Liver (tissue), 9 donors: Measurements from ENCODE around the gene JAGN1. TPM values are rescaled to one million over a fixed set of nuclear protein-coding genes. Genes with fewer than 3 reads are reported as not detected.

Source experiments
- DNase-seq: peaks from one replicate; pipeline ENCODE4 v3.0.0-alpha.2; 2017; ENCODE audit warnings: low spot score
- H3K27ac ChIP-seq, 2 donors: one replicate each; pipeline ENCODE4 v1.7.0; 2013; ENCODE audit warnings: inconsistent platforms in 2 of 2, low read length in 2 of 2, control low read depth in 1 of 2, low read depth in 1 of 2, mild to moderate bottlenecking in 1 of 2
- H3K27me3 ChIP-seq, 4 donors: one replicate each; pipeline versions ENCODE4 v1.6.1 to v1.7.0; 2013; ENCODE audit warnings: low read length in 3 of 4, inconsistent platforms in 1 of 4, mild to moderate bottlenecking in 1 of 4, moderate library complexity in 1 of 4; ENCODE audit not compliant: control insufficient read depth in 4 of 4, insufficient read depth in 4 of 4
- H3K36me3 ChIP-seq, 4 donors: one replicate each; pipeline versions ENCODE4 v1.6.1 to v1.7.0; 2013; ENCODE audit warnings: low read length in 3 of 4, mild to moderate bottlenecking in 3 of 4, low read depth in 1 of 4, moderate library complexity in 1 of 4; ENCODE audit not compliant: control insufficient read depth in 4 of 4, insufficient read depth in 3 of 4
- H3K4me1 ChIP-seq, 4 donors: one replicate each; pipeline versions ENCODE4 v1.6.1 to v1.7.0; 2013; ENCODE audit warnings: low read length in 3 of 4, mild to moderate bottlenecking in 3 of 4, moderate library complexity in 1 of 4; ENCODE audit not compliant: control insufficient read depth in 4 of 4, insufficient read depth in 4 of 4
- H3K4me3 ChIP-seq, 3 donors: one replicate each; pipeline versions ENCODE4 v1.6.1 to v1.7.0; 2013; ENCODE audit warnings: low read length in 3 of 3, control low read depth in 1 of 3, low read depth in 1 of 3, mild to moderate bottlenecking in 1 of 3
- H3K9ac ChIP-seq, 2 donors: one replicate each; pipeline ENCODE4 v1.7.0; 2013; ENCODE audit warnings: low read length in 2 of 2, mild to moderate bottlenecking in 2 of 2, moderate library complexity in 2 of 2, control low read depth in 1 of 2, low read depth in 1 of 2
- H3K9me3 ChIP-seq, 4 donors: one replicate each; pipeline versions ENCODE4 v1.6.1 to v1.7.0; 2013; ENCODE audit warnings: low read length in 3 of 4; ENCODE audit not compliant: control insufficient read depth in 4 of 4
- EGR1 ChIP-seq, 2 donors: IDR thresholded peaks; 2 replicates each; pipeline ENCODE4 v1.6.1; 2016 to 2018; ENCODE audit warnings: antibody characterized with exemption in 2 of 2, low read depth in 2 of 2
- FOXA1 ChIP-seq: IDR thresholded peaks from 2 replicates; pipeline ENCODE4 v1.6.1; 2016; ENCODE audit warnings: antibody characterized with exemption
- FOXA2 ChIP-seq: IDR thresholded peaks from 2 replicates; pipeline ENCODE4 v1.6.1; 2016; ENCODE audit warnings: antibody characterized with exemption
- GABPA ChIP-seq, 2 donors: IDR thresholded peaks in 1 of 2; conservative IDR thresholded peaks in 1 of 2; 2 replicates each; pipeline ENCODE4 v1.6.1; 2016; ENCODE audit warnings: antibody characterized with exemption in 2 of 2, mild to moderate bottlenecking in 1 of 2, moderate library complexity in 1 of 2
- HNF4A ChIP-seq, 2 donors: conservative IDR thresholded peaks; 2 replicates each; pipeline ENCODE4 v1.6.1; 2016; ENCODE audit warnings: antibody characterized with exemption in 2 of 2, mild to moderate bottlenecking in 2 of 2
- HNF4G ChIP-seq: IDR thresholded peaks from 2 replicates; pipeline ENCODE4 v1.6.1; 2016; ENCODE audit warnings: antibody characterized with exemption
- JUND ChIP-seq, 2 donors: IDR thresholded peaks; 2 replicates each; pipeline ENCODE4 v1.6.1; 2016; ENCODE audit warnings: antibody characterized with exemption in 2 of 2
- MAX ChIP-seq: IDR thresholded peaks from 2 replicates; pipeline ENCODE4 v1.6.1; 2016; ENCODE audit warnings: antibody characterized with exemption
- NR2F2 ChIP-seq: IDR thresholded peaks from 2 replicates; pipeline ENCODE4 v1.6.1; 2016; ENCODE audit warnings: antibody characterized with exemption
- RAD21 ChIP-seq, 2 donors: IDR thresholded peaks; 2 replicates each; pipeline ENCODE4 v1.6.1; 2016; ENCODE audit warnings: antibody characterized with exemption in 2 of 2, mild to moderate bottlenecking in 2 of 2
- RXRA ChIP-seq, 2 donors: IDR thresholded peaks; 2 replicates each; pipeline ENCODE4 v1.6.1; 2017 to 2018; ENCODE audit warnings: antibody characterized with exemption in 2 of 2, mild to moderate bottlenecking in 1 of 2
- SP1 ChIP-seq: IDR thresholded peaks from 2 replicates; pipeline ENCODE4 v1.6.1; 2018; ENCODE audit warnings: antibody characterized with exemption, mild to moderate bottlenecking
- TAF1 ChIP-seq: conservative IDR thresholded peaks from 2 replicates; pipeline ENCODE4 v1.6.1; 2016; ENCODE audit warnings: antibody characterized with exemption, mild to moderate bottlenecking
- YY1 ChIP-seq: IDR thresholded peaks from 2 replicates; pipeline ENCODE4 v1.6.1; 2016; ENCODE audit warnings: antibody characterized with exemption, mild to moderate bottlenecking
- WGBS: extraction: QIAGEN DNeasy Blood & Tissue Kit; methylation state at CpG from one replicate; pipeline ENCODE4 v1.1.7; 2013; 5-methylcytosine and 5-hydroxymethylcytosine counted together
- polyA plus RNA-seq, 2 donors: library from polyadenylated mRNA; stranded (reverse) in 1 of 2; unstranded in 1 of 2; fragments of 200-250 nt in 1 of 2; fragments of >200 nt in 1 of 2; fragmentation: Nextera tagmentation in 1 of 2; extraction: Ambion mirVana in 1 of 2; gene quantifications; one replicate each; pipeline versions ENCODE4 v1.2.1 to v1.2.3, GENCODE V29; 2013 to 2015
- total RNA-seq, 2 donors: library from RNA; depleted of rRNA; stranded (reverse); fragments of >200 nt; gene quantifications; one replicate each; pipeline ENCODE4 v1.2.3, GENCODE V29; 2014
- TF ChIP-seq, protein P1 (sequence below): fragments of 150-350 bp; IDR thresholded peaks from 2 replicates; pipeline ENCODE4 v1.5.1; 2017; ENCODE audit warnings: improper control_type of control experiment, low read depth, low read length; ENCODE audit not compliant: missing input control
- TF ChIP-seq, protein P2 (sequence below): IDR thresholded peaks from 2 replicates; pipeline ENCODE4 v1.6.1; 2016; ENCODE audit warnings: antibody characterized with exemption, mild to moderate bottlenecking
- TF ChIP-seq, protein P3 (sequence below): IDR thresholded peaks from 2 replicates; pipeline ENCODE4 v1.6.1; 2016; ENCODE audit warnings: antibody characterized with exemption
- TF ChIP-seq, protein P4 (sequence below): IDR thresholded peaks from 2 replicates; pipeline ENCODE4 v1.6.1; 2016; ENCODE audit warnings: antibody characterized with exemption
- donor health status: healthy.
- donor health status: healthy.
- donor health status: healthy.
- donor health status: healthy.
- donor health status: healthy.

Gene JAGN1
- total RNA-seq: 10 to 100 TPM; 18.0 to 29.3 TPM
- 10 to 100 TPM; 32.0 to 46.8 TPM for polyA plus RNA-seq

DNA sequence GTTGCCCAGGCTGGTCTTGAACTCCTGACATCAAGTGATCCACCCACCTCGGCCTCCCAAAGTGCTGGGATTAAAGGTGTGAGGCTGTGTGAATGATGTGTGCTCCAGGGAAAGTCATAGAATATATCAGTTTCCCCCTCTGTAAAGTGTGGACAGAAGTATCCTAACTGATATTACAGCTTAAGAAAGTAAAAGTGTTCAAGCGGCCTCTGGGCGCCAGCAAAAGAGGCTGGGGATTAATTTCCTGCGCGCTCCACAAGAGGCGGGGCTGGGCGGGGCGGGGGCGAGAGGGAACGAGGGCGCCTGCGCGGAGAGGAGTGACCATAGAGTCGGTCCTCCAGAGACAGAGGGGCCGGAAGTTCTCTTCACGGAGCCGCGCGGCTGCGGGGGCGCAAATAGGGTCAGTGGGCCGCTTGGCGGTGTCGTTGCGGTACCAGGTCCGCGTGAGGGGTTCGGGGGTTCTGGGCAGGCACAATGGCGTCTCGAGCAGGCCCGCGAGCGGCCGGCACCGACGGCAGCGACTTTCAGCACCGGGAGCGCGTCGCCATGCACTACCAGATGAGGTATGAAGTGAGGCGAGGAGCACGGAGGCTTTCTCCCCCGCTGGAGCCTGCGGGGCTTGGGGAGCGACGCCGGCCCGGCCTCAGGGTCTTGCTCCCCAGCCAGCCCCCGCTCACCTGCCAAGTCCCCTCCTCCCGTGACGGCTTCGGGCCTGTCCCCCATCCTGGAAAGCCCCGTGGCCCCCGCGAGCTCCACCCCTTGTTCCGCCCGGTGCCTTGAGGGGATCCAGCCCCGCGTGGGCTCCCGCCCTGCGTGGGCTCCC lies at the start of gene JAGN1:
Gene JAGN1 (plus strand): TSS at position 362 of the 823 bp plus-strand sequence. CDS start 113 bp downstream, at position 475.
- H3K36me3 ChIP-seq: peaks cover 3 to 10% (median 9%) of the 10 kb centered on the region in 4 donors
- peak within 1 kb of the TSS; percentile 93 to 98 (median 95) for H3K4me3 ChIP-seq
- under 1% methylated on average over 62 of the region's 62 CpGs for WGBS
- peaks cover 2 to 12% (median 6%) of the 10 kb centered on the region in 4 donors for H3K4me1 ChIP-seq
- no peaks in the 10 kb centered on the region for H3K27me3 ChIP-seq
- peak within 1 kb of the TSS; percentile 98 to 99 for H3K27ac ChIP-seq
- no peaks in the 10 kb centered on the region for H3K9me3 ChIP-seq
- TF ChIP-seq NR2F2 (no peak), YY1 (peak; percentile 96), FOXA2 (no peak), HNF4A (conservative IDR thresholded peaks at IDR 0.05) (no peak), SP1 (peak; percentile 40), EGR1 (IDR thresholded peaks at IDR 0.05; ENCODE audit: low read depth in 2 of 2) (peak; percentile 74 to 85), FOXA1 (no peak), MAX (no peak), GABPA (IDR thresholded peaks at IDR 0.05 in 1 of 2, conservative IDR thresholded peaks at IDR 0.05 in 1 of 2) (peak in 1 of 2 donors; percentile 78), JUND (IDR thresholded peaks at IDR 0.05) (no peak), HNF4G (no peak), RXRA (IDR thresholded peaks at IDR 0.05) (peak in 1 of 2 donors; percentile 38), TAF1 (peak; percentile 16), RAD21 (IDR thresholded peaks at IDR 0.05) (peak; percentile 46 to 49)
- TF ChIP-seq, protein P1, sequence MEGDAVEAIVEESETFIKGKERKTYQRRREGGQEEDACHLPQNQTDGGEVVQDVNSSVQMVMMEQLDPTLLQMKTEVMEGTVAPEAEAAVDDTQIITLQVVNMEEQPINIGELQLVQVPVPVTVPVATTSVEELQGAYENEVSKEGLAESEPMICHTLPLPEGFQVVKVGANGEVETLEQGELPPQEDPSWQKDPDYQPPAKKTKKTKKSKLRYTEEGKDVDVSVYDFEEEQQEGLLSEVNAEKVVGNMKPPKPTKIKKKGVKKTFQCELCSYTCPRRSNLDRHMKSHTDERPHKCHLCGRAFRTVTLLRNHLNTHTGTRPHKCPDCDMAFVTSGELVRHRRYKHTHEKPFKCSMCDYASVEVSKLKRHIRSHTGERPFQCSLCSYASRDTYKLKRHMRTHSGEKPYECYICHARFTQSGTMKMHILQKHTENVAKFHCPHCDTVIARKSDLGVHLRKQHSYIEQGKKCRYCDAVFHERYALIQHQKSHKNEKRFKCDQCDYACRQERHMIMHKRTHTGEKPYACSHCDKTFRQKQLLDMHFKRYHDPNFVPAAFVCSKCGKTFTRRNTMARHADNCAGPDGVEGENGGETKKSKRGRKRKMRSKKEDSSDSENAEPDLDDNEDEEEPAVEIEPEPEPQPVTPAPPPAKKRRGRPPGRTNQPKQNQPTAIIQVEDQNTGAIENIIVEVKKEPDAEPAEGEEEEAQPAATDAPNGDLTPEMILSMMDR: peak; percentile 21
- TF ChIP-seq, protein P2, sequence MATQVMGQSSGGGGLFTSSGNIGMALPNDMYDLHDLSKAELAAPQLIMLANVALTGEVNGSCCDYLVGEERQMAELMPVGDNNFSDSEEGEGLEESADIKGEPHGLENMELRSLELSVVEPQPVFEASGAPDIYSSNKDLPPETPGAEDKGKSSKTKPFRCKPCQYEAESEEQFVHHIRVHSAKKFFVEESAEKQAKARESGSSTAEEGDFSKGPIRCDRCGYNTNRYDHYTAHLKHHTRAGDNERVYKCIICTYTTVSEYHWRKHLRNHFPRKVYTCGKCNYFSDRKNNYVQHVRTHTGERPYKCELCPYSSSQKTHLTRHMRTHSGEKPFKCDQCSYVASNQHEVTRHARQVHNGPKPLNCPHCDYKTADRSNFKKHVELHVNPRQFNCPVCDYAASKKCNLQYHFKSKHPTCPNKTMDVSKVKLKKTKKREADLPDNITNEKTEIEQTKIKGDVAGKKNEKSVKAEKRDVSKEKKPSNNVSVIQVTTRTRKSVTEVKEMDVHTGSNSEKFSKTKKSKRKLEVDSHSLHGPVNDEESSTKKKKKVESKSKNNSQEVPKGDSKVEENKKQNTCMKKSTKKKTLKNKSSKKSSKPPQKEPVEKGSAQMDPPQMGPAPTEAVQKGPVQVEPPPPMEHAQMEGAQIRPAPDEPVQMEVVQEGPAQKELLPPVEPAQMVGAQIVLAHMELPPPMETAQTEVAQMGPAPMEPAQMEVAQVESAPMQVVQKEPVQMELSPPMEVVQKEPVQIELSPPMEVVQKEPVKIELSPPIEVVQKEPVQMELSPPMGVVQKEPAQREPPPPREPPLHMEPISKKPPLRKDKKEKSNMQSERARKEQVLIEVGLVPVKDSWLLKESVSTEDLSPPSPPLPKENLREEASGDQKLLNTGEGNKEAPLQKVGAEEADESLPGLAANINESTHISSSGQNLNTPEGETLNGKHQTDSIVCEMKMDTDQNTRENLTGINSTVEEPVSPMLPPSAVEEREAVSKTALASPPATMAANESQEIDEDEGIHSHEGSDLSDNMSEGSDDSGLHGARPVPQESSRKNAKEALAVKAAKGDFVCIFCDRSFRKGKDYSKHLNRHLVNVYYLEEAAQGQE: peak; percentile 24
- TF ChIP-seq, protein P3, sequence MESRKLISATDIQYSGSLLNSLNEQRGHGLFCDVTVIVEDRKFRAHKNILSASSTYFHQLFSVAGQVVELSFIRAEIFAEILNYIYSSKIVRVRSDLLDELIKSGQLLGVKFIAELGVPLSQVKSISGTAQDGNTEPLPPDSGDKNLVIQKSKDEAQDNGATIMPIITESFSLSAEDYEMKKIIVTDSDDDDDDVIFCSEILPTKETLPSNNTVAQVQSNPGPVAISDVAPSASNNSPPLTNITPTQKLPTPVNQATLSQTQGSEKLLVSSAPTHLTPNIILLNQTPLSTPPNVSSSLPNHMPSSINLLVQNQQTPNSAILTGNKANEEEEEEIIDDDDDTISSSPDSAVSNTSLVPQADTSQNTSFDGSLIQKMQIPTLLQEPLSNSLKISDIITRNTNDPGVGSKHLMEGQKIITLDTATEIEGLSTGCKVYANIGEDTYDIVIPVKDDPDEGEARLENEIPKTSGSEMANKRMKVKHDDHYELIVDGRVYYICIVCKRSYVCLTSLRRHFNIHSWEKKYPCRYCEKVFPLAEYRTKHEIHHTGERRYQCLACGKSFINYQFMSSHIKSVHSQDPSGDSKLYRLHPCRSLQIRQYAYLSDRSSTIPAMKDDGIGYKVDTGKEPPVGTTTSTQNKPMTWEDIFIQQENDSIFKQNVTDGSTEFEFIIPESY: no peak
- TF ChIP-seq, protein P4, sequence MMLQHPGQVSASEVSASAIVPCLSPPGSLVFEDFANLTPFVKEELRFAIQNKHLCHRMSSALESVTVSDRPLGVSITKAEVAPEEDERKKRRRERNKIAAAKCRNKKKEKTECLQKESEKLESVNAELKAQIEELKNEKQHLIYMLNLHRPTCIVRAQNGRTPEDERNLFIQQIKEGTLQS: no peak
- peak within 1 kb of the TSS; percentile 95 to 96 for H3K9ac ChIP-seq
- DNase-seq: peak; percentile 97
